NB4 (cell line): ENCODE results near the gene RMC1.

ENCODE experiments used
- DNase-seq: peaks from one replicate; pipeline ENCODE4 v3.0.0; 2010; ENCODE audit warnings: low read depth
- H3K4me3 ChIP-seq: one replicate; pipeline ENCODE4 v1.5.1; 2011; ENCODE audit warnings: mild to moderate bottlenecking, low read depth, low read length, moderate library complexity
- MAX ChIP-seq: IDR thresholded peaks from 2 replicates; pipeline ENCODE4 v1.6.1; 2011; ENCODE audit warnings: low read depth, low read length
- MYC ChIP-seq: IDR thresholded peaks from 2 replicates; pipeline ENCODE4 v1.6.1; 2011; ENCODE audit warnings: low read depth, low read length
- POLR2A ChIP-seq: IDR thresholded peaks from 2 replicates; pipeline ENCODE4 v1.6.1; 2011; ENCODE audit warnings: mild to moderate bottlenecking; ENCODE audit not compliant: insufficient read length; ENCODE audit errors: extremely low read depth
- TF ChIP-seq, protein P1 (sequence below): IDR thresholded peaks from one replicate; pipeline ENCODE4 v1.5.1; 2012; ENCODE audit warnings: low read depth, low read length

RMC1 gene

GRCh38 chr18:23545247-23545789, 42.0 kb downstream of the RMC1 start:
- no peak for DNase-seq
- TF ChIP-seq, protein P1, sequence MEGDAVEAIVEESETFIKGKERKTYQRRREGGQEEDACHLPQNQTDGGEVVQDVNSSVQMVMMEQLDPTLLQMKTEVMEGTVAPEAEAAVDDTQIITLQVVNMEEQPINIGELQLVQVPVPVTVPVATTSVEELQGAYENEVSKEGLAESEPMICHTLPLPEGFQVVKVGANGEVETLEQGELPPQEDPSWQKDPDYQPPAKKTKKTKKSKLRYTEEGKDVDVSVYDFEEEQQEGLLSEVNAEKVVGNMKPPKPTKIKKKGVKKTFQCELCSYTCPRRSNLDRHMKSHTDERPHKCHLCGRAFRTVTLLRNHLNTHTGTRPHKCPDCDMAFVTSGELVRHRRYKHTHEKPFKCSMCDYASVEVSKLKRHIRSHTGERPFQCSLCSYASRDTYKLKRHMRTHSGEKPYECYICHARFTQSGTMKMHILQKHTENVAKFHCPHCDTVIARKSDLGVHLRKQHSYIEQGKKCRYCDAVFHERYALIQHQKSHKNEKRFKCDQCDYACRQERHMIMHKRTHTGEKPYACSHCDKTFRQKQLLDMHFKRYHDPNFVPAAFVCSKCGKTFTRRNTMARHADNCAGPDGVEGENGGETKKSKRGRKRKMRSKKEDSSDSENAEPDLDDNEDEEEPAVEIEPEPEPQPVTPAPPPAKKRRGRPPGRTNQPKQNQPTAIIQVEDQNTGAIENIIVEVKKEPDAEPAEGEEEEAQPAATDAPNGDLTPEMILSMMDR = no peak
- TF ChIP-seq POLR2A (no peak), MYC (no peak), MAX (no peak)
- H3K4me3 ChIP-seq = no peak overlapping the region

GRCh38 chr18:23547306-23547705, 44.0 kb downstream of the RMC1 start:
- DNase-seq = no peak
- H3K4me3 ChIP-seq = no peak overlapping the region
- TF ChIP-seq POLR2A (no peak), MAX (no peak), MYC (no peak)
- TF ChIP-seq, protein P1 = no peak

DNA sequence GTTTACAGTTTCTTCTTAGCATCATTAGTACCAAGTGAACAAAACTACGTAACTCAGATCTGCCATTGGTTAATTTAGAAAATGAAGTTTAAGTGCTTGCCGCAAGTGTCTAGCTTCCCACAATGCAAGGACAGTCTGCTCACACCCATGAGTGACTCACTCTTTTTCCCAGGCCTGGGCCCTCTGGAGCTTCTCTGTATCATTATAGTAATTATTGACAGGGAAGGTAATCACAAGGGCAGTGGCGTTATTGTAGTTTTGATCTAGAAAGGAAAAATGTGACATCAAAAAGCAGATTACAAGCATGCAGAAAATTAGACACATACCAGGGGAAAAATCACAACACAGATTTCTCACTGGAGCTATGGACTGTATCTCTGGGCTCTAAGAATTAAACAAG, 44.5 kb downstream of the RMC1 start:
- DNase-seq = no peak
- no peak overlapping the region for H3K4me3 ChIP-seq
- TF ChIP-seq MAX = no peak
- no peak for TF ChIP-seq MYC
- TF ChIP-seq, protein P1 = no peak
- no peak for TF ChIP-seq POLR2A

GRCh38 chr18:23548275-23548674, 45.0 kb downstream of the RMC1 start:
- DNase-seq = no peak
- H3K4me3 ChIP-seq = no peak overlapping the region
- TF ChIP-seq POLR2A (no peak), MYC (no peak), MAX (no peak)
- TF ChIP-seq, protein P1 = no peak

GRCh38 chr18:23548719-23549118, 45.4 kb downstream of the RMC1 start:
- DNase-seq = no peak
- TF ChIP-seq, protein P1 = no peak
- TF ChIP-seq MYC (no peak), POLR2A (no peak), MAX (no peak)
- no peak overlapping the region for H3K4me3 ChIP-seq

GRCh38 chr18:23550898-23551297, 47.6 kb downstream of the RMC1 start:
- no peak for DNase-seq
- TF ChIP-seq, protein P1 = no peak
- TF ChIP-seq MAX (no peak), MYC (no peak), POLR2A (no peak)
- no peak overlapping the region for H3K4me3 ChIP-seq
